Measurements from ENCODE around the gene AMN.

DNA sequence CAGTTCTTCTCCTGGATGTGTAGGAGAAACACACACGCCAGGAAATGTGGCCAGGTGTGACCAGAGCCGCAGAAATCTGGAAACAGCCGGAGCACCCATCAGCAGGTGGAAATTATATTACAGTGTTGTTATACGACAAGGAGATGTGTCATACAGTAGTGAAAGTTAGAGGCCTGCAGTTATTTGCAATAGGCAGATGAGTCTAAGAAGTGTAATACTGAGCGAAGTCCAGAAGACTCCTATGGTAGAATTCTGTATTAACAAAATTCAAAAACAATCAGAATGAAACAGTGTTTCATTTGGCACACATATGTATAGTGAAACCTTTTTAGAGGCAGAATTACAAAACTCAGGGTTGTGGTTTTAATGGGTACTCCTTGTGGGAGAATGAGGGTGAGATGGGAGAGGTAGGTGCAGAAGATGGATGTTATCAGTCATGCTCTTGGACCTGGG is 39.3 kb upstream of the AMN start:
- TF ChIP-seq POLR2A (IDR thresholded peaks at IDR 0.05) (no peak), EP300 (IDR thresholded peaks at IDR 0.05) (no peak), POLR2AphosphoS5 (IDR thresholded peaks at IDR 0.05) (no peak)
- TF ChIP-seq, protein P1, sequence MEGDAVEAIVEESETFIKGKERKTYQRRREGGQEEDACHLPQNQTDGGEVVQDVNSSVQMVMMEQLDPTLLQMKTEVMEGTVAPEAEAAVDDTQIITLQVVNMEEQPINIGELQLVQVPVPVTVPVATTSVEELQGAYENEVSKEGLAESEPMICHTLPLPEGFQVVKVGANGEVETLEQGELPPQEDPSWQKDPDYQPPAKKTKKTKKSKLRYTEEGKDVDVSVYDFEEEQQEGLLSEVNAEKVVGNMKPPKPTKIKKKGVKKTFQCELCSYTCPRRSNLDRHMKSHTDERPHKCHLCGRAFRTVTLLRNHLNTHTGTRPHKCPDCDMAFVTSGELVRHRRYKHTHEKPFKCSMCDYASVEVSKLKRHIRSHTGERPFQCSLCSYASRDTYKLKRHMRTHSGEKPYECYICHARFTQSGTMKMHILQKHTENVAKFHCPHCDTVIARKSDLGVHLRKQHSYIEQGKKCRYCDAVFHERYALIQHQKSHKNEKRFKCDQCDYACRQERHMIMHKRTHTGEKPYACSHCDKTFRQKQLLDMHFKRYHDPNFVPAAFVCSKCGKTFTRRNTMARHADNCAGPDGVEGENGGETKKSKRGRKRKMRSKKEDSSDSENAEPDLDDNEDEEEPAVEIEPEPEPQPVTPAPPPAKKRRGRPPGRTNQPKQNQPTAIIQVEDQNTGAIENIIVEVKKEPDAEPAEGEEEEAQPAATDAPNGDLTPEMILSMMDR (IDR thresholded peaks at IDR 0.05), result no peak

Measured in gastroesophageal sphincter (tissue), 3 donors.